ENCODE measurements around the gene MYL3. TPM values are rescaled to one million over a fixed set of nuclear protein-coding genes. Genes with fewer than 3 reads are reported as not detected.
"Not testable (repeated sequence)": the region's sequence is repeated elsewhere in the genome, so short reads cannot be mapped to it uniquely, and the experiment has no call there.

The MYL3 gene
- polyA plus RNA-seq (2013, experiment 1 of 2; ENCODE audit: insufficient read length), result 3.7 TPM
- polyA plus RNA-seq (2013, experiment 2 of 2; ENCODE audit: insufficient read length), result 2.8 TPM

DNA sequence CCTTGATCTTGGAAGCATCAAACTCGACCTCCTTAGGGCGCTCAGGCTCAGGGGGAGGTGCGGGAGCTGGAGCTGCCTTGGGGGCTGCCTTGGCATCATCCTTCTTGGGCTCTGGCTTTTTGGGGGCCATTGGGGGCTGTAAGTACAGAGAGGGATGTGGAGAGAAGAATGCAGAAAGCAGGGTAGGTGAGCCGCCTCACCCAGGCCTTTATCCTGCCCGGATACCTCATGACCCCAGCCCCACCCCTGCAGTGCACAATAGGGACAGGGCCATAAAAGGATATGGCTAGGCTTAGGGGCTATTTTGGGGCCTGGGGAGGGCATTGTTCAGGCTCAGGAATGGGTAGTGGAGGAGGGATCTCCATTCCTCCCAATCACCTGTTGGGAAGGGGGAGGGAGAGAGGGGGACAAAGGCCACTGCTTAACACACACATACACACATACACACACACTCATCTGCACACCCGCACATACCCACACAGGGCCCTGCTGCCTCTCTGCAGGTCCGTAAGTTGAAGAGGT is at the start of gene MYL3:
TSS of gene MYL3 (minus strand) at position 184 of the 522 bp plus-strand sequence. CDS start at position 130, 54 bp downstream.
- DNase-seq, result no peak

- no peak for DNase-seq
These were observed 49.7 kb upstream of the MYL3 start for GRCh38 chr3:46912986-46913385.

- DNase-seq, result not testable (repeated sequence)
These were observed 47.7 kb upstream of the MYL3 start for GRCh38 chr3:46910914-46911313.

DNA sequence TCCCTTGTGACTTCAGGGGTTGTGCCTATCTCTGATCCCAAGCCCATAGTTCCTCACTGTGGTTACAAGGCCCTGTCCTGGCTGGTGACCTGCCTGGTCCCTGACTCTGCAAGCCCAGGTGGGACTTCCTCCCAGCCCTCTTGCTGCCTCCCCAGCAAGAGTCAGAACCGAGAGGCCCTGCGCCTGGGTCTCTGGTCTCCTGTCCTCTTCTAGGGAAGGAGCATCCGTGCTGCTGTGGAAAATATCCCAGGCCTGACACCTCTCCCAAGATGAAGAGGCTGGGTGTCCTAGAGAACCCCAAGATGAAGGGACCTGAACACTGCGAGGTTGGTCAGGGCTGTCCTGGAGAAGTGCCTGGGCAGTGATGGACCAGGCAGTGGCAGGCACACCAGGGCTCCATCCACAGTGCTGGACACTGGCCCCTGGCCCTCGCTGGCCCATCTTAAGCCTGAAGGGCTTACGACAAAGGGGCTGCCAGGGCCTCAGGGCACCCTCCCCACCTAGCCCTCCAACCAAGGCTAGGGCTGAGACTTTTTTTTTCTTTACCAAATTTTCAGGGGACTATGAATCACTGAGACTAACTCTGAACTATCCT is 47.0 kb upstream of the MYL3 start:
- no peak for DNase-seq

DNA sequence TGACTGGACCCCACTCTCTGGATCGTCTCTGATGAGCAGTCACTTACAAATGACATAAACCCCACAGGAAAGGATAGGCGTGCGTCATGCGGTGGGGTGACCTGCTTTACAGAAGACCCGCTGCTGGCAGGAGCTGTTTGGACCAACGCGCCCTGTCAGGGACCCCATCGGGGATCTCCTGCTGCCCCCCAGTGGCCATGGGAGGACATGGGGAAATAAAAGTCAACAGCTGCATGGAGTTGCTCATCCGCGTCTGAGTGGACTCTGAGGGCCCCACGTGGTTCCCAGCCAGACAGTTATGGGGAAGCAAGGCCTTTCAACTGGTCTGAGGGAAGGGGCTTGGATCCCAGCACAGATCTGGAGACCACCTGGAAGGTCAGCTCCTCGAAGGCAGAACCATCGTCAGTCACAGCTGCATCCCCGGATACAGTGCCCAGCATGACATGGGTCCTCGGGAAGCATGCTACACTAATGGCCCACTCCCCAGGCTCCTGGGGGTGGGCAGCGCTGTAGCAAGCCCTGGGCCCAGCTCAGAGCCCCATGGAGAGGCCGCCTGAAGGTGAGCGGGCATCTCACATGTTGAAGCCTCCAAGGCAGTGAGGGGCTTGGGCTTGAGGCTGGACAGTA is 46.4 kb upstream of the MYL3 start:
- peak; percentile 87 for DNase-seq

- no peak for DNase-seq
These were observed 45.8 kb upstream of the MYL3 start for GRCh38 chr3:46908986-46909534.

DNA sequence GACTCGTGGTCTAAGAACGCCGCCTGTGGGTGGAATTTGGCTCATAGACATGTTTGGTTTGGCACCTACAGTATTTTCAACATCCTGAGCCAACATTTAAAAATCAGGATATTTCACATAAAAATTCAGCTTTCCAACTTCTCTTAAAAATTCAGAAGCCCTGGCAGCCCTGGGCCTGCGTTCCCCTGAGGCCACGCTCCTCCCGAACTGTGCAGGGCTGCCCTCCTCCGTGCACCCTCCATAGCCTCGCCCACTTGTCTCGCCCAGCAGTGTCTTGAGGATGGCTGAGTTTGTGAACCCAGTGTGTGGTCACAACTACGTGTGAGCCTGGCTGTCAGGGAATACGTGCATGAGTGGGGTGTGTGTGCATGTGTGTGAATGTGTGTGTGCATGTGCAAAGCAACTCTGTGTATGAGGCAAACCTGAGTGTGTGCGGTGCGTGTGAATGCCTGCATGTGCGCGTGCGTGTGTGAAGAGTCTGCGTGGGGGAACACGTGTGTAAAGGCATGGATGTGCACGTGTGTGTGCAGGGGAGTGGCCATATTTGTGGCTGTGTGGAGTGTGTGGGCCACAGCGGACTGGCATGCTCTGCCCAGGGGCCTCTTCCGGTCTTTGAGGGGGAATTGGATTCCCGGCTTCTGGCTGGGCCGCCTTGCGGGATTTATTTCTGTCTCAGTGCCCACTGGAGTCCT is 45.2 kb upstream of the MYL3 start:
- peak; percentile 58 for DNase-seq

DNA sequence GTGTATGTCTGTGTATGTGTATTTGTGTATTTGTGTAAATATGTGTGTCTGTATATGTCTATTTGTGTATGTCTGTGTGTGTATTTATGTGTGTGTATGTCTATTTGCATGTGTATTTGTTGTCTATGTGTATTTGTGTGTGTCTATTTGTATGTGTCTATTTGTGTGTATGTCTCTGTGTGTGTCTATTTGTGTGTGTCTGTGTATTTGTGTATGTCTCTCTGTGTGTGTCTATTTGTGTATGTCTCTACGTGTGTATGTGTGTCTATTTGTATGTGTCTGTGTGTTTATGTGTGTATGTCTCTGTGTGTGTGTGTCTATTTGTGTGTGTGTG is 44.7 kb upstream of the MYL3 start:
- DNase-seq, result no peak

DNA sequence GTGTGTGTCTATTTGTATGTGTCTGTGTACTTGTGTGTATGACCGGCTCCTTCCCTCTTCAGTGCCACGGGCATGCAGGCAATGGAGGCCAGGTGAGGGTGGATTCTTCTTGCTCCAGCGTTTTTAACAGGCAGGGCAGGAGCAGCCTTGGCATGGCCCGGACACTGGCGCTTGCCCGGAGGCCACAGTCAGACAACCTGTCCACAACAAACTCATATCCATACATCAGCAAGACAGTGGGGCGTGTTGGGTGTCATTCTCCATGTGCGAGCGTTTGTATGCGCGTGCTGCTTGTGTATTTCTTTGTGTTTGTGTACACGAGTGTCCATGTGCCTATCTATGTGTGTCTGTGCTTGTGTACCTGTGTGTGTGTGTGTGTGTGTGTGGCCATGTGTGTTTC is 44.0 kb upstream of the MYL3 start:
- DNase-seq, result no peak

GRCh38 chr3:46906471-46907058 is 43.3 kb upstream of the MYL3 start:
- no peak for DNase-seq

DNA sequence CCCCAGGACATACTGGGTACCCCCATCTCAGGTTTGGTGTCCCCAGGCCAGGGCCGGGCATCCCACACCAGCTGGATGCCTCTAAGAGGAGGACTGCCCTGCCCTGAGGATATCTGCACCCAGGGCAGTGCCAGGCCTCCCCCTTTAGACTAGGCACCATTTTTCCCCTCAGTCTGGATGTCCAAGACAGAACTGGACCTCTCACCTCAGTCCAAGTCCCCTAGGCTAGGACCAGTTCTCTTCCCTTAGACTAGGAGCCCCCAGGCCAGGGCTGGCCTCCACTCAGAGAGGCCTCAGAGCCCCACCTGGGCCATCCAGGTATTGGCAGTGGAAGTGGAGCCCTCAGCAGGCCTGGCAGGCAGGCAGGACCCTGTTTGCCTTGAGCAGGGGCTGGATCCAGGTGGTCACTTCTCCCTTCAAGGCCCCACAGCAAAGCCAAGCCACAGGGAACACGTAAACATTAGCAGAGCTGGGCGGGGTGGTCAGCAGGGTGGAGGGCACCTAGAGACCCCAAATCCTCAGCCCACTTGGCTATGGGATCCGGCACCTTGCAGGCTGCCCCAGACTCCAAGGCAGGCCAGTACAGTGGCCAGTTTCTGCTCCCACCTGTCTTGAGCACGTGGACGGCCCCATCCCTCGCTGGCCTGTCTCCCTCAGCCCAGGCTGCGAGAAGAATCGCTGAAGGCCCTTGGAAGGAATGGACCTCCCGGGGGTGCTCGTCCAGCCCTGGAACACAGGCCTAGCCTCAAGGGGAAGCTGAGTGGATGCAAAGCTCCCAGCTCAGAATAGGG is 42.6 kb upstream of the MYL3 start:
- DNase-seq, result no peak

- DNase-seq, result no peak
These were observed 41.9 kb upstream of the MYL3 start for GRCh38 chr3:46905213-46905560.

DNA sequence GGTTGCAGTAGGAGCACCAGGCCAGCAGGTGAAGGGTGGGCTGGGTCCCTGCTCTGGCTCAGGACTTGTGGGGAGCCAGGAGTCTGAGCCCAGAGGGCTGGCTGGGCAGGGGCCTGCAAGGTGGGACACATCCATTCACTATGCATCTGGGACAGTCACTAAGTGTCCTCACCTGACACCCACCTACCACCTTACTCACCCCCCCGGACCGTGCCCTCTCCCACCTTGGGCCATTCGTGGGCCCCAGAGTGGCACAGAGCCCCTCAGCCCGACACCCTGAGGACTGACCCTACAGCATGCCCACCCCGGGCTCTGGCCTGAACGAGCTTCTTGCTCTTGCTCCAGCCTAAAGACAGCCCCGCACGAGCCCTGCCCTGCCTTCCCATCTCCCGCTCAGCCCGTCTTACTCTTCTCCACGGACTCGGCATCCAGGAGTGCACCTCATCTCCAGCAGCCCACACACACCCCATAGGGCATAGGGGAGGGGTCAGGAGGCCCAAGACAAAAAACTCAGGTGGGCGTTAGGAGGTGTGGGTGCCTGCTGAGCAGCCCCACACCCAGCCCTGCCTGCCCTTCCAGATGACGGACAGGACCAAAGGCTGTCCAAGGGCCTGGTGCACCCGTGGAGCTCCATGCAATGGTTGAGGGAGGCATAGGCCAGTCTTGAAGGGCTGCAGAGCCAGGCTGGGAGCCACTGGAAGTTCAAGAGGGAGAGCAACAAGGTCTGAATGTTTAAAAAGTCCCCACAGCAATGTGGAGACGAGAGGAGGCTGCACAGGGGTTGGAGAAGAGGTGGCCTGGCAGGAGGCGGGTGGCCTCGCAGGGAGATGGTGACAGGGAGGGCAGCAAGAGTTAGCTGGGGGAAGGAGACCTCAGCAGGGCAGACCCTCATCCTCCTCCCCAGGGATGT is 41.3 kb upstream of the MYL3 start:
- no peak for DNase-seq

GRCh38 chr3:46903341-46904302 is 40.4 kb upstream of the MYL3 start:
- peak; percentile 55 for DNase-seq

- DNase-seq, result no peak
These were observed 39.0 kb upstream of the MYL3 start for GRCh38 chr3:46902188-46902631.

DNA sequence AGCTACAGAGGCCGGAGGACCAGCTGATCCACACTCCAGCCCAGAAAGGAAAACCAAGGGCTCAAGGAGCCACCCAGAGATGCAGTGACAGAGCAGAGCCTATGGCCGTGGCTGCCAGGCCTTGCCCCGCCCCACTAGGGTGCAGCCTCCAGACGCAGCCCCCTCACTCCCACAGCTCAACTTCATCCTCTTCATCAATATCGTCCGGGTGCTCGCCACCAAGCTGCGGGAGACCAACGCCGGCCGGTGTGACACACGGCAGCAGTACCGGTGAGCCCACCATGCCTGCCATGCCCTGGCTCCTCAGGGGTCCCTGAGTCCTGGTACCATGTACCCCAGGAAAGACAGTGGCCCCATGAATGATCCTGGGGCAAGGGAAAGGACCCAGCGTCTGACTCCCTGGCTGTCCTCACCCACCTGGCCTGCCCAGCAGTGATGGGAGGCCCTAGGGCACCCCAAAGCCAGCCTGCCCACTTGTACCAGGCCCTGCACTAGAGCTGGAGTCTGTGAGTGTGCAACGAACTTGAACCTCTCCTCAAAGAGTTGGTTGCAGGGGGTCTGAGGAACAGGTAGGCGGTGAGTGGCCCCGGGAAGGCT is 38.4 kb upstream of the MYL3 start:
- no peak for DNase-seq

GRCh38 chr3:46901061-46901460 is 37.8 kb upstream of the MYL3 start:
- no peak for DNase-seq

DNA sequence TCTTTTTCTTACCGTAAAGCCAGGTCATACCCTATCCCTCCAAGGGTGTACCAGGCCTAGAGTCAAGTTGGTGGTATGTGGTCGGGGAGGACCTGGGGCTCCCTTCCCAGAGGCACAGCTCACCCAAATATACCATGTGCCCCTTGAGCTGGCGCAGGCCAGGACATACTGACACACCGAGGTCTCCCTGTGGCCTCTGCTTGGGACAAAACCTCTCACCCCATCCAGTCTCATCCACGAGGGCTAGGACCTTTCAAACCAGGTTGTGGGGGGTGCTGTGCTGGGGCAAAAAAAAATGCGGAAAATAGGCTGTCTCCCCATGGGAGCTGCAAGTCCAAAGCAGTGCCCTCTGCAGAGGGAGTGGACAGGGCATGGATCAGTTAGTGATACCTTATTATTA is 37.1 kb upstream of the MYL3 start:
- DNase-seq, result no peak

DNA sequence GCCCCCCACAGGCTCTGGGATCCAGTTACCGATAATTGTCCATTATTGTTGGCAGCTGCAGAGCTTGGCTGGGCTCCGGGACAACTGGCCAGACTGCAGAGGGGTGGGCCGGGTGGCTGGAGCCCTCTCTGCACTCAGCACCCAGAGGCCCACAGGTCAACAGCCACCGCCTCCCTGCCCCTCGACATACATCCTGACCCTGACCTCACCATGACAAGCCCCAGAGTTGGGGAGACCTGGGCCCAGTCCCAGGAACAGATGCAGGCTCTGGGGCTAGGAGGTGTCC is 36.7 kb upstream of the MYL3 start:
- no peak for DNase-seq
